ENCODE data around the gene CRIP1.

The CRIP1 gene

GRCh38 chr14:105529319-105529568 is 42.6 kb downstream of the CRIP1 start:
- H3K27me3 ChIP-seq (ENCODE audit: low read length): 0 out of 2 replicates have a peak, but pooled peaks cover 2% of the 10 kb centered on the region
- no peaks in the 10 kb centered on the region for H4K20me1 ChIP-seq (ENCODE audit: low read depth, low read length)
- no peaks in the 10 kb centered on the region for H3F3A ChIP-seq (ENCODE audit: insufficient read depth)
- H3K9ac ChIP-seq (ENCODE audit: low read length): no peak overlapping the region
- no peaks in the 10 kb centered on the region for H3K79me2 ChIP-seq (ENCODE audit: insufficient read depth, low read length)
- H3K4me3 ChIP-seq (ENCODE audit: insufficient read depth, low read length, poor library complexity, severe bottlenecking): no peak overlapping the region
- no peak overlapping the region for H3K27ac ChIP-seq (ENCODE audit: low read depth, low read length)
- H3K4me2 ChIP-seq (ENCODE audit: low read depth, low read length, poor library complexity, severe bottlenecking): no peak overlapping the region
- TF ChIP-seq CTCF (IDR thresholded peaks at IDR 0.05; ENCODE audit: insufficient read depth, low read length, poor library complexity, severe bottlenecking) (no peak), EZH2phosphoT487 (conservative IDR thresholded peaks at IDR 0.05; ENCODE audit: low read length) (no peak)
- no peak overlapping the region for H2AFZ ChIP-seq (ENCODE audit: low read depth, low read length, severe bottlenecking)
- no peaks in the 10 kb centered on the region for H3K9me2 ChIP-seq (replicated peaks; ENCODE audit: insufficient read depth, low read length)
- no peaks in the 10 kb centered on the region for H3K36me3 ChIP-seq (ENCODE audit: low read length)
- no peaks in the 10 kb centered on the region for H3K9me3 ChIP-seq (ENCODE audit: insufficient read depth, low read length)

DNA sequence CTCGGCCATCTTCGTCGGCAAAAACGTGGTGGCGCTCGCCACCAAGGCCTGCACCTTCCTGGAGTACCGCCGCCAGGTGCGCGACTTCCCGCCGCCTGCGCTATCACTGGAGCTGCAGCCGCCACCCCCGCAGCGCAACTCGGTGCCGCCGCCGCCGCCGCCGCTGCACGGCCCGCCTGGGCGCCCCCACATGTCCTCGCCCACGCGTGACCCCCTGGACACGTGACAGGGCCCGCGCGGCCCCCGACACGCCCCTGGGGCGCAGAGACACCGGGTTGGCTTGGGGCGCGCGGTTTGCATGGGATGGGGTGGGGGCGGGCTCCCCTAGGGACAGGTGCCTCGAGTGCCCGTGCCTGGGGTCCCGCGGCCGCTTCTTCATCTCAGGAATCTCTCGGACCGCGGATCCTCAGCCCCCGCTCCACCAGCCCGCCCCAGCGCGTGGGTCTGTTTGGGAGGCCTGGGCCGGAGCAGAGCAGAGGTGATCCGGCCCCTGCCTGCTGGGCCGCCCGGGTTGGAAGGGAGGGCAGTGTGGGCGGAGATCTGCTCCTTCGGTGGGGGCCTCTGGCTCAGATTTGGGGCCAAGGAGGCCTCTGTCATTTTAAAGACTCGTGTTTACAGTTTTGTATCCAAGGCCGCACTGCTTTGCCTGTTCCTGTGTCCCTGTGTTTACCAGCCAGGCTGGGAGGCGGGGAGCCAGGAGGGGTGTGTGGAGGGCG is 43.0 kb downstream of the CRIP1 start:
- no peak overlapping the region for H2AFZ ChIP-seq (ENCODE audit: low read depth, low read length, severe bottlenecking)
- H3K4me2 ChIP-seq (ENCODE audit: low read depth, low read length, poor library complexity, severe bottlenecking): no peak overlapping the region
- no peaks in the 10 kb centered on the region for H3F3A ChIP-seq (ENCODE audit: insufficient read depth)
- H3K27ac ChIP-seq (ENCODE audit: low read depth, low read length): no peak overlapping the region
- no peaks in the 10 kb centered on the region for H3K36me3 ChIP-seq (ENCODE audit: low read length)
- 0 out of 2 replicates have a peak, but pooled peaks cover 2% of the 10 kb centered on the region for H3K27me3 ChIP-seq (ENCODE audit: low read length)
- H4K20me1 ChIP-seq (ENCODE audit: low read depth, low read length): no peaks in the 10 kb centered on the region
- H3K4me3 ChIP-seq (ENCODE audit: insufficient read depth, low read length, poor library complexity, severe bottlenecking): no peak overlapping the region
- no peaks in the 10 kb centered on the region for H3K9me3 ChIP-seq (ENCODE audit: insufficient read depth, low read length)
- no peaks in the 10 kb centered on the region for H3K9me2 ChIP-seq (replicated peaks; ENCODE audit: insufficient read depth, low read length)
- no peak for TF ChIP-seq CTCF (IDR thresholded peaks at IDR 0.05; ENCODE audit: insufficient read depth, low read length, poor library complexity, severe bottlenecking)
- no peak for TF ChIP-seq EZH2phosphoT487 (conservative IDR thresholded peaks at IDR 0.05; ENCODE audit: low read length)
- no peaks in the 10 kb centered on the region for H3K79me2 ChIP-seq (ENCODE audit: insufficient read depth, low read length)
- no peak overlapping the region for H3K9ac ChIP-seq (ENCODE audit: low read length)

- no peaks in the 10 kb centered on the region for H3K9me3 ChIP-seq (ENCODE audit: insufficient read depth, low read length)
- no peak for TF ChIP-seq CTCF (IDR thresholded peaks at IDR 0.05; ENCODE audit: insufficient read depth, low read length, poor library complexity, severe bottlenecking)
- H3K4me2 ChIP-seq (ENCODE audit: low read depth, low read length, poor library complexity, severe bottlenecking): no peak overlapping the region
Observed at GRCh38 chr14:105530285-105531087, 43.8 kb downstream of the CRIP1 start.

More at GRCh38 chr14:105530285-105531087, 43.8 kb downstream of the CRIP1 start:
- no peak overlapping the region for H2AFZ ChIP-seq (ENCODE audit: low read depth, low read length, severe bottlenecking)
- no peak overlapping the region for H3K4me3 ChIP-seq (ENCODE audit: insufficient read depth, low read length, poor library complexity, severe bottlenecking)
- H3K27me3 ChIP-seq (ENCODE audit: low read length): 0 out of 2 replicates have a peak, but pooled peaks cover 2% of the 10 kb centered on the region
- H3K9ac ChIP-seq (ENCODE audit: low read length): no peak overlapping the region
- H4K20me1 ChIP-seq (ENCODE audit: low read depth, low read length): no peaks in the 10 kb centered on the region
- H3K27ac ChIP-seq (ENCODE audit: low read depth, low read length): no peak overlapping the region
- no peaks in the 10 kb centered on the region for H3K36me3 ChIP-seq (ENCODE audit: low read length)
- no peaks in the 10 kb centered on the region for H3F3A ChIP-seq (ENCODE audit: insufficient read depth)
- no peaks in the 10 kb centered on the region for H3K9me2 ChIP-seq (replicated peaks; ENCODE audit: insufficient read depth, low read length)
- no peaks in the 10 kb centered on the region for H3K79me2 ChIP-seq (ENCODE audit: insufficient read depth, low read length)

All from SU-DHL-6 (cell line).